SU-DHL-6 (cell line): ENCODE measurements around the gene SLC16A5.

ENCODE experiments used
- H2AFZ ChIP-seq: fragments of 200-600 bp; sonication (generic); 2 replicates; pipeline ENCODE4 v1.6.1; 2014; ENCODE audit warnings: low read depth, mild to moderate bottlenecking, moderate library complexity, mixed read lengths, antibody characterized with exemption, low read length; ENCODE audit not compliant: severe bottlenecking
- H3F3A ChIP-seq: fragments of 200-600 bp; shearing (Covaris generic); 2 replicates; pipeline ENCODE4 v1.6.0; 2016; ENCODE audit warnings: antibody characterized with exemption, mild to moderate bottlenecking; ENCODE audit not compliant: insufficient read depth
- H3K27ac ChIP-seq: fragments of 200-600 bp; sonication (generic); 2 replicates; pipeline ENCODE4 v1.5.1; 2016; ENCODE audit warnings: low read depth, mild to moderate bottlenecking, low read length, moderate library complexity, mixed read lengths
- H3K27me3 ChIP-seq: fragments of 200-600 bp; sonication (generic), shearing (Covaris generic); 2 replicates; pipeline ENCODE4 v1.6.0; 2014; ENCODE audit warnings: mild to moderate bottlenecking, low read length
- H3K36me3 ChIP-seq: fragments of 200-600 bp; sonication (generic); 2 replicates; pipeline ENCODE4 v1.6.1; 2014; ENCODE audit warnings: mild to moderate bottlenecking, low read length, mixed read lengths
- H3K4me2 ChIP-seq: fragments of 300-600, 200-600 bp; shearing (Covaris generic), sonication (generic); 2 replicates; pipeline ENCODE4 v1.6.0; 2014; ENCODE audit warnings: low read length, low read depth, mild to moderate bottlenecking; ENCODE audit not compliant: poor library complexity, severe bottlenecking
- H3K4me3 ChIP-seq: fragments of 200-600 bp; sonication (generic); 2 replicates; pipeline ENCODE4 v1.5.1; 2014; ENCODE audit warnings: antibody characterized with exemption, low read length, mild to moderate bottlenecking, mixed read lengths; ENCODE audit not compliant: insufficient read depth, poor library complexity, severe bottlenecking
- H3K79me2 ChIP-seq: fragments of 200-600 bp; sonication (generic); 2 replicates; pipeline ENCODE4 v1.6.1; 2014; ENCODE audit warnings: mild to moderate bottlenecking, low read length, moderate library complexity; ENCODE audit not compliant: insufficient read depth
- H3K9ac ChIP-seq: fragments of 200-600 bp; sonication (generic); 2 replicates; pipeline ENCODE4 v1.7.0; 2014; ENCODE audit warnings: mild to moderate bottlenecking, low read length
- H3K9me2 ChIP-seq: fragments of 200-600 bp; sonication (generic); replicated peaks from 2 replicates; pipeline ENCODE4 v1.6.1; 2014; ENCODE audit warnings: low read length; ENCODE audit not compliant: insufficient read depth
- H3K9me3 ChIP-seq: fragments of 200-600 bp; sonication (generic); 2 replicates; pipeline ENCODE4 v1.6.1; 2014; ENCODE audit warnings: low read length, mixed read lengths; ENCODE audit not compliant: insufficient read depth
- H4K20me1 ChIP-seq: fragments of 200-600 bp; sonication (generic); 2 replicates; pipeline ENCODE4 v1.6.1; 2014; ENCODE audit warnings: low read depth, mild to moderate bottlenecking, antibody characterized with exemption, low read length, moderate library complexity, mixed read lengths
- EZH2phosphoT487 ChIP-seq: fragments of 200-600 bp; sonication (generic), shearing (Covaris generic); conservative IDR thresholded peaks from 2 replicates; pipeline ENCODE4 v1.6.1; 2018; ENCODE audit warnings: mild to moderate bottlenecking, antibody characterized with exemption, low read length, moderate library complexity, mixed read lengths
- TF ChIP-seq, protein P1 (sequence below): fragments of 200-600 bp; sonication (generic); IDR thresholded peaks from one replicate; pipeline ENCODE4 v1.5.1; 2017; ENCODE audit warnings: antibody characterized with exemption, mild to moderate bottlenecking, low read length, moderate library complexity; ENCODE audit not compliant: insufficient read depth, poor library complexity, severe bottlenecking

Gene SLC16A5

DNA sequence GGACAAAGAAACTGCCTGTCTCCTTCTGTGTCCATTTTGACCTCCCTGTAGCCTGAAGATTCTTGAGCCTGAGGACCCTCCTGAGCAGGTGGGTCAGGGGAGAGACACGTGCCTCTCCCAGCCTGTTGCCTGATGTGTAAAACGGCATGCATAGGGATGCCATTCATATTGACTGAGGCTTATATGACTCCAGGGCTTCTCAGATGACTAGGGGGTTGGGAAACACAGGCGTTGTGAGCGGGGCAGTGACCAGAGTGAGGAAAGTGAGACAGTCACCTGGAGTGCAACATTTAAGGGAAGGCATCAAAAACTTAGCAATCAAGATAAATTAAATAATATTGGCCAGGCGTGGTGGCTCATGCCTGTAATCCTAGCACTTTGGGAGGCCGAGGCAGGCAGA, 5.1 kb upstream of the SLC16A5 start:
- Histone ChIP-seq H3K9me3 (no peaks in the 10 kb centered on the region), H3K36me3 (no peaks in the 10 kb centered on the region), H3K27me3 (no peaks in the 10 kb centered on the region), H2AFZ (no peak overlapping the region), H3K27ac (no peak overlapping the region), H4K20me1 (no peaks in the 10 kb centered on the region), H3F3A (no peaks in the 10 kb centered on the region), H3K9me2 (no peaks in the 10 kb centered on the region), H3K4me2 (no peak overlapping the region), H3K79me2 (no peaks in the 10 kb centered on the region), H3K9ac (no peak overlapping the region), H3K4me3 (no peak overlapping the region)
- TF ChIP-seq, protein P1, sequence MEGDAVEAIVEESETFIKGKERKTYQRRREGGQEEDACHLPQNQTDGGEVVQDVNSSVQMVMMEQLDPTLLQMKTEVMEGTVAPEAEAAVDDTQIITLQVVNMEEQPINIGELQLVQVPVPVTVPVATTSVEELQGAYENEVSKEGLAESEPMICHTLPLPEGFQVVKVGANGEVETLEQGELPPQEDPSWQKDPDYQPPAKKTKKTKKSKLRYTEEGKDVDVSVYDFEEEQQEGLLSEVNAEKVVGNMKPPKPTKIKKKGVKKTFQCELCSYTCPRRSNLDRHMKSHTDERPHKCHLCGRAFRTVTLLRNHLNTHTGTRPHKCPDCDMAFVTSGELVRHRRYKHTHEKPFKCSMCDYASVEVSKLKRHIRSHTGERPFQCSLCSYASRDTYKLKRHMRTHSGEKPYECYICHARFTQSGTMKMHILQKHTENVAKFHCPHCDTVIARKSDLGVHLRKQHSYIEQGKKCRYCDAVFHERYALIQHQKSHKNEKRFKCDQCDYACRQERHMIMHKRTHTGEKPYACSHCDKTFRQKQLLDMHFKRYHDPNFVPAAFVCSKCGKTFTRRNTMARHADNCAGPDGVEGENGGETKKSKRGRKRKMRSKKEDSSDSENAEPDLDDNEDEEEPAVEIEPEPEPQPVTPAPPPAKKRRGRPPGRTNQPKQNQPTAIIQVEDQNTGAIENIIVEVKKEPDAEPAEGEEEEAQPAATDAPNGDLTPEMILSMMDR = no peak
- no peak for TF ChIP-seq EZH2phosphoT487

DNA sequence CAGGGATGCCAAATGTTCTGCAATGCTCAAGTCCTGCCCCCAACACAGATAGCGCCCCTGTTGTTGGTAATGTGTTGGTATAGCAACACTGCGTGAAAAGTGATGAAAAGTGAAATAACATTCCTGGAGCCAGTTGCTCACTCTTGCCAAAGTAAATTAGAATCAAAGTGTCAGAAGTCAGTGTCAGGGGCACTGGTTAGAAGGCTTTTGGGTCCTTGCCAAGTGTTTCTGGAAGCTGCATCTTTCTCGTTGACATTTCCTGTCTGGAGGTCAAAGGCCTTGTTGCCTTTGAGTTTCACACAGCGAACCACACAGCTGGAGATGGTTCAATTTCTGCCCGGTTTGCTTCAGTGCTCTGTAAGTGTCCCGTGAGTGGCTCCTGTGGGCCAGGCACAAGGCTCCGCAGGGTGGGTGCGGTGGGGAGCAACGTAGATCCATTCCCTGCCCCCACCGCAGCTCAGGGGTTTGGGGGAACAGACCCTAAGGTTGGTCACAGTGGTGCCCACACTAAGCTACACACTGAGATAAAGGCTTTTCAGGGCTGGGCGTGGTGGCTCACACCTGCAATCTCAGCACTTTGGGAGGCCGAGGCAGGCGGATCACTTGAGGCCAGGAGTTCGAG, 3.6 kb upstream of the SLC16A5 start:
- Histone ChIP-seq H3K79me2 (no peaks in the 10 kb centered on the region), H3F3A (no peaks in the 10 kb centered on the region), H3K4me3 (no peak overlapping the region), H4K20me1 (no peaks in the 10 kb centered on the region), H2AFZ (no peak overlapping the region), H3K27me3 (no peaks in the 10 kb centered on the region), H3K36me3 (no peaks in the 10 kb centered on the region), H3K9me2 (no peaks in the 10 kb centered on the region), H3K27ac (no peak overlapping the region), H3K9me3 (no peaks in the 10 kb centered on the region), H3K4me2 (no peak overlapping the region), H3K9ac (no peak overlapping the region)
- TF ChIP-seq EZH2phosphoT487 = no peak
- TF ChIP-seq, protein P1 = no peak

DNA sequence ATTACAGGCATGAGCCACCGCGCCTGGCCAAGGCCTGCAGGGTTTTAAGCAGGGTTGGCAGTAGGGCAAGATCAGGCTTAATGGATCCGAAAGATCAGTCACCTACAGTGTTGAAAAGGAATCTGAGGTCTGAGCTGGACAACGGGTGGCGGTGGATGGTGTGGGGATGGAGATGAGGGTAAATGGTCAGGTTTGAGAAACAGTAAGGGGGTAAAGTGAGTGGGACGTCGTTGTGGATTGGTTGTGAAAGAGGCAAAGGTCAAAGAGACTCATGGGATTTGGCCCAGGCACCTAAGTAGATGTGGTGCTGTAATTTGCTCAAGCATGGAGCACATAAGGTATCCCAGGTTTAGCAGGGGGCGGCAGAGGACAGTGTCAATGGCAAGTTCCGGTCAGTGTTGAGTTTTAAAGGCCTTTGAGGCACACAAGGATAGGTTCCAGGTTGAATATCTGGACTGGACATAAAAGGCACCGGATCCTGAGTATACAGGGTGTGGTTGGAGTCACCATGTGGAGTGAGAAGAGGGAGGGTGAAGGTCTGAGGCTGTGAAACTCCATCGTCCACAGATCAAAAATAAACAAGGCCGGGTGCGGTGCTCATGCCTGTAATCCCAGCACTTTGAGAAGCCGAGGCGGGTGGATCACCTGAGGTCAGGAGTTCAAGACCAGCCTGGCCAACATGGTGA, 1.1 kb upstream of the SLC16A5 start:
- Histone ChIP-seq H3K27ac (no peak overlapping the region), H3K9ac (no peak overlapping the region), H3K9me3 (no peaks in the 10 kb centered on the region), H2AFZ (no peak overlapping the region), H3K27me3 (no peaks in the 10 kb centered on the region), H3K4me2 (no peak overlapping the region), H3K36me3 (no peaks in the 10 kb centered on the region), H3K9me2 (no peaks in the 10 kb centered on the region), H3F3A (no peaks in the 10 kb centered on the region), H4K20me1 (no peaks in the 10 kb centered on the region), H3K79me2 (no peaks in the 10 kb centered on the region), H3K4me3 (no peak overlapping the region)
- no peak for TF ChIP-seq EZH2phosphoT487
- TF ChIP-seq, protein P1 = no peak
